Choroid plexus epithelial cell (primary cell): Measurements from ENCODE around the gene TNNT1.

ENCODE experiments used
- DNase-seq: peaks from one replicate; pipeline ENCODE4 v3.0.0-alpha.2; 2010; ENCODE audit warnings: low read depth
- H3K4me3 ChIP-seq: 2 replicates; pipeline ENCODE4 v1.5.1; 2011; ENCODE audit warnings: low read depth, mild to moderate bottlenecking, control low read depth, low read length, moderate library complexity
- CTCF ChIP-seq: conservative IDR thresholded peaks from 2 replicates; pipeline ENCODE4 v1.5.1; 2011; ENCODE audit warnings: low read depth, mild to moderate bottlenecking, control low read depth, inconsistent platforms, low read length, moderate library complexity

TNNT1 gene

GRCh38 chr19:55136399-55137102, 12.5 kb downstream of the TNNT1 start:
- TF ChIP-seq CTCF: no peak
- no peak for DNase-seq
- H3K4me3 ChIP-seq: no peak overlapping the region

- H3K4me3 ChIP-seq: no peak overlapping the region
- TF ChIP-seq CTCF: no peak
- no peak for DNase-seq
These were observed 14.3 kb downstream of the TNNT1 start for GRCh38 chr19:55134736-55135135.

DNA sequence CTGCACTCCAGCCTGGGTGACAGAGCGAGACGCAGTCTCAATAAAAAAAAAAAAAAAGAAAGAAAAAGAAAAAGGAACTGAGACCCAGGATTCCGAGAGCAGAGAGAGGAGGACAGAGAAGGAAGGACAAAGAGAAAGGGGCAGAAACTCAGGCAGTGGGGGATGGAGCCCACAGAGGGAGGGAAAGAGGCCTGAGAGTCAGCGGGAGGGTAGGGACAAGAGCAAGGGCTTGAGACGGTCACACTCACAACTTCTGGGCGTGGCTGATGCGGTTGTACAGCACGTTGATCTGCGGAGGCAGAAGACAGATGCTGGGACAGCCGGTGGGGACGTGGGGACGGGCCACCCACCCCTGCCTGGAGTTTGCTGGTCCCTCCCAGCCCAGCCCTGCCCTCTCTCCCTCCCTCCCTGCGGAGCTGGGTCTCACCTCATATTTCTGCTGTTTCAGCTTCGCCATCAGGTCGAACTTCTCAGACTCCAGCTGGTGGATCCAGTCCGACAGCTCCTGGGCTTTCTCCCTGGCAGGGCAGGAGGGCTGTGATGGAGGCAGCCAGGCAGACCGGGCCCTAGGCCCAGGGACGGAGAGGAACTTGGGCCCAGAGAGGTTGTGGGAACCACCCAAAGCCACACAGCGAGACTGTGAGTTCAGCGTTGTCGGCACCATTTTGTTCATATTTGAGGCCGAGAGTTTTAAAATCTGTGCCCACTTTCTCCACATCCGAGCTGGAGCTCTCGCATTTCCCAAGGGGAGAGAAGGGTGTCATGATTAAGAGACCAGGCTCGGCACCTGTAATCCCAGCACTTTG, 15.2 kb downstream of the TNNT1 start:
- no peak for TF ChIP-seq CTCF
- H3K4me3 ChIP-seq: no peak overlapping the region
- no peak for DNase-seq

DNA sequence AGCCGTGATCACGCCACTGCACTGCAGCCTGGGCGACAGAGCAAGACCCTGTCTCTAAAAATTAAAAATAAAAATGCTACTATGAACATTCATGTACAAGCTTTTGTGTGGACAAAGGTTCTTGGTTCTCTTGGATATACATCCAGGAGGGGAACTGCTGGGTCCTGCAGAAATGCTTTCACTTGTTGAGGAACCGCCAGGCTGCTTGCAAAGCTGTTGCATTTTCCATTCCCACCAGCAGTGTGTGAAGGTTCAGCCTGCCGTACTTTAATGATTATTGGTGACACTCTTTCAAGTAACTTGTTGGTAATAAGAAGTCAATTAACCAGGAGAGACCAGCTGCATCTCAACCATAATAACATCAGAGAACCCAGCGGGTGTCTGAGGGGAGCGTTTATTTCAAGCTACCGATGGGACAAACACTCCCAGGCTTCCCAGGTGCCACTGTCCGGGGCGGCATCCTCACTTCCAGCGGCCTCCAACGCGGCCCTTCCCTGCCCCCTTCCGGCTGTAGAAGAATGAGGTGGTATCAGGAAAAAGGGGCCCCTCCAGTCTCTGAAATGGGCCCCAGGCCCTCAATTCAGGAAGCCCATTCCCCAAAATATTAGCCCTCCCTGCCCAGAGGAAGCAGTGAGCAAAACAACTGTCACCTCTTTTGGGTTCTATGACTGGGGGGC, 16.4 kb downstream of the TNNT1 start:
- H3K4me3 ChIP-seq: no peak overlapping the region
- DNase-seq: no peak
- TF ChIP-seq CTCF: peak; percentile 40

- no peak for DNase-seq
- TF ChIP-seq CTCF: no peak
- no peak overlapping the region for H3K4me3 ChIP-seq
These were observed 17.6 kb downstream of the TNNT1 start for GRCh38 chr19:55131421-55131820.

- H3K4me3 ChIP-seq: no peak overlapping the region
- TF ChIP-seq CTCF: no peak
- no peak for DNase-seq
These were observed 30.0 kb downstream of the TNNT1 start for GRCh38 chr19:55119053-55119452.
